ENCODE measurements around the gene FHL5. TPM values are rescaled to one million over a fixed set of nuclear protein-coding genes. Genes with fewer than 3 reads are reported as not detected.

Gene FHL5
- total and polyA plus RNA-seq, 7 donors: 2.4 to 17.2 (median 7.1) TPM

DNA sequence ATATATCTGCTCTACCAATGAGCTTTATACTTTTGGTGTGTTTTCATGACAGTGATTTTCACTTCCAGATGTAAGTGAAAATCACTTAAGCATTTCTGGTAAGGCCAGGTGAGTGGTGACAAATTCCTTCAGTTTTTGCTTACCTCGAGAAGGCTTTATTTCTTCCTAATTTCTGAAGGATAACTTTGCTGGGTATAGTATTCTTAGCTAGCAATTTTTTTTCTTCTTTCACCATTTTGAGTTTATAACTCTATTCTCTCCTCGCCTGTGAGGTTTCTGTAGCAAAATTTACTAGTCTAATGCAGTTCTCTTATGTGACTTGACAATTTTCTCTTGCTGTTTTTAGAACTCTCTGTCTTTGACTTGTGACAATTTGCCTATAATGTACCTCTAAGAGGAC is 7.1 kb downstream of the FHL5 start:
- intact Hi-C loops (cut with DNase I): no loop called here
- H3K4me1 ChIP-seq: no peaks in the 10 kb centered on the region
- no peak overlapping the region for H3K27ac ChIP-seq
- H3K9me3 ChIP-seq: peaks cover 13% of the 10 kb centered on the region
- ATAC-seq (no peak), DNase-seq (no peak)
- TF ChIP-seq, protein P1, sequence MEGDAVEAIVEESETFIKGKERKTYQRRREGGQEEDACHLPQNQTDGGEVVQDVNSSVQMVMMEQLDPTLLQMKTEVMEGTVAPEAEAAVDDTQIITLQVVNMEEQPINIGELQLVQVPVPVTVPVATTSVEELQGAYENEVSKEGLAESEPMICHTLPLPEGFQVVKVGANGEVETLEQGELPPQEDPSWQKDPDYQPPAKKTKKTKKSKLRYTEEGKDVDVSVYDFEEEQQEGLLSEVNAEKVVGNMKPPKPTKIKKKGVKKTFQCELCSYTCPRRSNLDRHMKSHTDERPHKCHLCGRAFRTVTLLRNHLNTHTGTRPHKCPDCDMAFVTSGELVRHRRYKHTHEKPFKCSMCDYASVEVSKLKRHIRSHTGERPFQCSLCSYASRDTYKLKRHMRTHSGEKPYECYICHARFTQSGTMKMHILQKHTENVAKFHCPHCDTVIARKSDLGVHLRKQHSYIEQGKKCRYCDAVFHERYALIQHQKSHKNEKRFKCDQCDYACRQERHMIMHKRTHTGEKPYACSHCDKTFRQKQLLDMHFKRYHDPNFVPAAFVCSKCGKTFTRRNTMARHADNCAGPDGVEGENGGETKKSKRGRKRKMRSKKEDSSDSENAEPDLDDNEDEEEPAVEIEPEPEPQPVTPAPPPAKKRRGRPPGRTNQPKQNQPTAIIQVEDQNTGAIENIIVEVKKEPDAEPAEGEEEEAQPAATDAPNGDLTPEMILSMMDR (IDR thresholded peaks at IDR 0.05): no peak
- no peak overlapping the region for H3K4me3 ChIP-seq
- WGBS, 3 donors: 67 to 75% (median 70%) methylated on average over 2 of the region's 2 CpGs
- H3K27me3 ChIP-seq (ENCODE audit: insufficient read depth in 3 of 3, low read length in 2 of 3): peaks cover 0 to 2% (median 0%) of the 10 kb centered on the region in 3 donors
- H3K36me3 ChIP-seq (ENCODE audit: insufficient read depth in 1 of 2, low read depth in 1 of 2): no peaks in the 10 kb centered on the region

DNA sequence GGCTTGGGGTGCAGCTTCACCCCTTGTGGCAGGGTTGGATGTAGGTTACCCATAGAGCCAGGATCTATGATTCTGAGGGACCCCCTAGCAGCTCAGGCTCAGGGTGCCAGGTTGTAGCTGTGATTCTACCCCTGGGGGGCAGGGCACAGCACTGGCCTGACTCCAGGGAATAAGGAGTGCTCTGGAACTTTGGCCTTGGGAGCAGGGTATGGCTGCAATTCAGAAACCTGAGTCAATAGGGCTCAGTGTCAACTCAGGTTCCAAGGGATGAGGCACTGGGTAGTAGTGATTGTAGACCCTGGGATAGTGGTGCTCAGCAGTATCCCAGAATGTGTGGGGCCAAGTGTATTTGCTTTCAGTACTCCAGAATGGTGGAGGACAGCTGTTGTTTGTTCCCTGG is 8.6 kb downstream of the FHL5 start:
- intact Hi-C loops (cut with DNase I): no loop called here
- Histone ChIP-seq H3K27me3 (ENCODE audit: insufficient read depth in 3 of 3, low read length in 2 of 3) (peaks cover 0 to 2% (median 0%) of the 10 kb centered on the region in 3 donors), H3K4me1 (no peaks in the 10 kb centered on the region), H3K4me3 (no peak overlapping the region), H3K36me3 (ENCODE audit: insufficient read depth in 1 of 2, low read depth in 1 of 2) (no peaks in the 10 kb centered on the region), H3K9me3 (peaks cover 13% of the 10 kb centered on the region), H3K27ac (no peak overlapping the region)
- ATAC-seq (no peak), DNase-seq (no peak)
- TF ChIP-seq, protein P1 (IDR thresholded peaks at IDR 0.05): no peak

DNA sequence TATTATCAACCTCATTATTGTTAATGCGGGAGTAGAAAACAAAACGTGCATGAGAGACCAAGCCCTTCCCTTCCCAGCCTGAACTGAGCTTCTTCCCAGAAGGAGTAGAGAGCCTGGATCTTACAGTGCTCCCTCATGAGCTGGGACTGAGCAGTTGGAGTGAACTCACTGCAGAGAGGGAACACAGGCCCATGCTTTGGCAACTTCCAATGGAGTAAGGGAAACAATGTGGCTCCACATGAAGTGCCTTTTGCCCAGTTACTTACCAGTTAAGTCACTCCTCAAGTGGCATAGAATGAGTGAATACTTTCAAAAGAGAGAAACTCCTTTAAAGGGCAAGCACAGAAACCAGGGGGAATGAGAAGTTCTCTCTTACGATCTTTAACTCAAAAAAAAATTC is 12.4 kb downstream of the FHL5 start:
- intact Hi-C loops (cut with DNase I): no loop called here
- no peak for ATAC-seq
- TF ChIP-seq, protein P1 (IDR thresholded peaks at IDR 0.05): no peak
- peaks cover 6% of the 10 kb centered on the region for H3K9me3 ChIP-seq
- H3K27ac ChIP-seq: no peak overlapping the region
- peaks cover 0 to 2% (median 0%) of the 10 kb centered on the region in 3 donors for H3K27me3 ChIP-seq (ENCODE audit: insufficient read depth in 3 of 3, low read length in 2 of 3)
- H3K4me1 ChIP-seq: no peaks in the 10 kb centered on the region
- no peaks in the 10 kb centered on the region for H3K36me3 ChIP-seq (ENCODE audit: insufficient read depth in 1 of 2, low read depth in 1 of 2)
- 75 to 78% (median 77%) methylated on average over 3 of the region's 3 CpGs for WGBS, 3 donors
- H3K4me3 ChIP-seq: no peak overlapping the region
- no peak for DNase-seq

DNA sequence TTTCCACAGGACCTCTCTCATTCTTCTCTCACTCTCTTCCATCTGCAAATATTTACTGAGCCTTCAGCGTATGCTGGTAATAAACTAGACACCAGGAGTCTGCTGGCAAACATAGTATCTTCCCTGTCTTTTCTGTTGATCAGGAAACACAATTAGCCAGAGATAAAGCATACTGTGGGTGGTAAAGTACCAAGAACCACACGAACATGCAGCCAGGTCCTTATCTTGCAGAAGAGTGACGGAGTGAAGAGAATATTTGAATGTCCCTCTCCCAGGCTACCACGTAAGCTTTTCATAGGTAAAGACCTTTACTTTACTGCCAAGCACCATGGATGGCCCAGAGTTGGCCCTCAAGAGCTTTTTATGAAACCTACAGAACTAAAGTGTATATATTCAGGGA is 13.3 kb downstream of the FHL5 start:
- peaks cover 0 to 2% (median 0%) of the 10 kb centered on the region in 3 donors for H3K27me3 ChIP-seq (ENCODE audit: insufficient read depth in 3 of 3, low read length in 2 of 3)
- ATAC-seq: no peak

DNA sequence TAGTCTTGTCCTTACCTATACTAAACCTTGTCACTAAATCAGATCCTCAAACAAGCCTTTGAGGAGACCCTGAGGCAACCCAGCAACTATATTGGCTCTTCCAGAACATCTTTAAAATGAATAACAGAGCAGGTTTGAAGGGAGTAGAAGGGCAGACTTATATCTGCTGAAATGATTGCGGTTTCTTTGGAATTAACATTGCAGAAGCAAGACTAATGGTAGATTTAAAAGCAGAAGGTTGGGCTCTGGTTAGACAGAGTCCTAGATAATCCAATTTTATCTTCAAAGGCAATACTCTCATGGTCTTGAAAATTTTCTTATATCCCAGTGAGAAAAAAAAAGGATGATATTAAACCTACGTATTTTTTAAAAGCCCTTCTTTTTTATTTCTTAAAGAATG is 19.1 kb downstream of the FHL5 start:
- DNase-seq: no peak
- no peaks in the 10 kb centered on the region for H3K36me3 ChIP-seq (ENCODE audit: insufficient read depth in 1 of 2, low read depth in 1 of 2)
- 67 to 76% (median 70%) methylated on average over 2 of the region's 2 CpGs for WGBS, 3 donors
- H3K4me1 ChIP-seq: no peaks in the 10 kb centered on the region
- no peak overlapping the region for H3K4me3 ChIP-seq
- intact Hi-C loops (cut with DNase I): no loop called here
- H3K27ac ChIP-seq: no peak overlapping the region
- TF ChIP-seq, protein P1 (IDR thresholded peaks at IDR 0.05): no peak
- no peaks in the 10 kb centered on the region for H3K9me3 ChIP-seq
- no peaks in the 10 kb centered on the region for H3K27me3 ChIP-seq (ENCODE audit: insufficient read depth in 3 of 3, low read length in 2 of 3)
- ATAC-seq: no peak

More for the DNA sequence above, 13.3 kb downstream of the FHL5 start:
- no peaks in the 10 kb centered on the region for H3K4me1 ChIP-seq
- TF ChIP-seq, protein P1 (IDR thresholded peaks at IDR 0.05): no peak
- H3K4me3 ChIP-seq: no peak overlapping the region
- intact Hi-C loops (cut with DNase I): no loop called here
- no peaks in the 10 kb centered on the region for H3K9me3 ChIP-seq
- no peak for DNase-seq
- H3K27ac ChIP-seq: no peak overlapping the region
- no peaks in the 10 kb centered on the region for H3K36me3 ChIP-seq (ENCODE audit: insufficient read depth in 1 of 2, low read depth in 1 of 2)
- WGBS, 3 donors: 72 to 74% (median 73%) methylated on average over 4 of the region's 4 CpGs

Measured in psoas muscle (tissue), 8 donors.